ENCODE data around the gene TMA7B. TPM values are rescaled to one million over a fixed set of nuclear protein-coding genes. Genes with fewer than 3 reads are reported as not detected.

Gene TMA7B
- polyA plus RNA-seq, 6 donors from 2014 or later, result 0.60 to 3.3 (median 0.96) TPM

- Mint-ChIP-seq H3K9me3 (no peaks in the 10 kb centered on the region), H3K36me3 (peaks cover 0 to 7% of the 10 kb centered on the region in 2 donors), H3K4me1 (peaks cover 7 to 9% (median 8%) of the 10 kb centered on the region in 3 donors), H3K27me3 (peaks cover 37 to 73% (median 72%) of the 10 kb centered on the region in 3 donors), H3K27ac (no peak overlapping the region), H3K4me3 (peak overlapping the region in 1 of 8 donors; percentile 65)
- DNase-seq (no peak), ATAC-seq (ENCODE audit: low read depth in 2 of 2) (no peak)
Measured at GRCh38 chr22:40009292-40009774, 49.1 kb downstream of the TMA7B start.

DNA sequence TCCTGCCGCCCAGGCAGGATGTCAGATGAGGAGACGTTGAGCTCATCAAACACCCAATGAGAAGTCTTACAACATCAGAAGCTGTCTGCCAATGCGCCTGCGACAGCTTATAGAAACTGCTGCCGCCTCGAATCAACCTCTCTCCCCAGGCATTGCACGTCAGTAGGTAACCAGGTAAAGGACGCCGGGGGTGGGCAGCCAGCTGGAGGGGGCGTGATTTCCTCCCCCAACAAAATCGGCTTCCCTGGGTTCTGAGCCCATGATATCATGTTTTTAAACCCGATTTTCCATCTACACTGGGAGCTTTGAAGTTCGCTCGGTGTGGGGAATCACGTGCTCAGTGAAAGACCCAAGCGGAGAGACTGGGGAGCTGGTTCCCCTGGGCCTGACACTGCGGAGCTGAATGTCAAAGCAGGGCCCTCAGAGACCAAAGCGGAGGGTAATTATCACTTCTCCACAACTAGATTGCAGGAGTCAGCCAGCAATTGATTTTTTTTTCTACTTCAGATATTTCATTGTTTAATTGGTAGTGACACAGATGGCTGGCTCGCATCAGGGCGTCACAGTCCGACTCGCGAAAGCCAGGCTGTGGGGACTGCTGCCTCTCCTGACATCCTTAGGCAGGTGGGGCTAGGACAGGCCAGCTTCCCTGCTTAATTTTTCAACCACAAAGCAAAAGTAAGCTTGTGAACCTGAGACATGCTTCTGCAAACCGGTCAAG lies 49.9 kb downstream of the TMA7B start:
- peaks cover 0 to 7% of the 10 kb centered on the region in 2 donors for H3K36me3 Mint-ChIP-seq
- ATAC-seq (ENCODE audit: low read depth in 2 of 2), result no peak
- no peak overlapping the region for H3K27ac Mint-ChIP-seq
- H3K4me1 Mint-ChIP-seq, result peaks cover 7 to 9% (median 8%) of the 10 kb centered on the region in 3 donors
- peak overlapping the region in 2 of 8 donors; percentile 32 to 65 for H3K4me3 Mint-ChIP-seq
- no peaks in the 10 kb centered on the region for H3K9me3 Mint-ChIP-seq
- no peak for DNase-seq
- peaks cover 33 to 70% (median 67%) of the 10 kb centered on the region in 3 donors for H3K27me3 Mint-ChIP-seq

DNA sequence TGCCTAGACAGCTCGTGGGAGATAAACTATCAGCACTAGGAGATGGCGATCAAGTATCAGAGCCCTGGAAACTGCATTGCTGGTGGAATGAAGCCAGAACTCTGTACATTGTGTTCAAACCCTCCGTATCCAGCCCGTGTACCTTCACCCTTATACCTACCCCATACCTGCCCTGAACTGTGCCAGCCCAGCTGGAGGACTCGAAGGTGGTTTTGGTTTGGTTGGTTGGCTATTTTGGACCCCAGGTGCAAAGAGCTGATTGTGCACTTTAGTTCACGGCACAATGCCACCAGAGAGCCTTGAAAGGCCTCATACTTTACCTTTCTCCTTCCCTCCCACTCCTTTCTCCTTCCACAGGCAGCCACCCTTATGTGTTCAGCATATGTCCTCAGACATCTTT lies 50.5 kb downstream of the TMA7B start:
- no peak overlapping the region for H3K4me3 Mint-ChIP-seq
- peaks cover 0 to 7% of the 10 kb centered on the region in 2 donors for H3K36me3 Mint-ChIP-seq
- no peak for DNase-seq
- no peak for ATAC-seq (ENCODE audit: low read depth in 2 of 2)
- H3K4me1 Mint-ChIP-seq, result peaks cover 7 to 9% (median 8%) of the 10 kb centered on the region in 3 donors
- H3K9me3 Mint-ChIP-seq, result no peaks in the 10 kb centered on the region
- peaks cover 31 to 70% (median 67%) of the 10 kb centered on the region in 3 donors for H3K27me3 Mint-ChIP-seq
- H3K27ac Mint-ChIP-seq, result no peak overlapping the region

Other genes with a start within 250 kb of the TMA7B start
- not detected for gene ENTHD1, start 66.6 kb upstream of the TMA7B start, polyA plus RNA-seq (ENCODE audit: low read depth in 6 of 6)
- gene GRAP2, start 59.3 kb upstream of the TMA7B start, polyA plus RNA-seq (ENCODE audit: low read depth in 6 of 6), result 10 to 100 TPM in 5 of 6 donors, 1 to 10 TPM in 1; 7.7 to 37.7 (median 18.7) TPM
- gene FAM83F, start 34.6 kb downstream of the TMA7B start, polyA plus RNA-seq (ENCODE audit: low read depth in 6 of 6), result under 1 TPM in 1 of 6 donors, not detected in 5; 0.05 TPM
- 100 to 1,000 TPM in 4 of 6 donors, 10 to 100 TPM in 2; 37.3 to 171 (median 109) TPM for gene TNRC6B, start 217.5 kb downstream of the TMA7B start, polyA plus RNA-seq (ENCODE audit: low read depth in 6 of 6)

All from naive B cell (primary cell).